ENCODE measurements around the gene ABLIM2. TPM values are rescaled to one million over a fixed set of nuclear protein-coding genes. Genes with fewer than 3 reads are reported as not detected.

ABLIM2 gene
- total and polyA plus RNA-seq, 2 of the 8 experiments (the other 6 are each of a cell fraction or from before 2014, with no cell fraction given), result 2.8 to 3.0 TPM

DNA sequence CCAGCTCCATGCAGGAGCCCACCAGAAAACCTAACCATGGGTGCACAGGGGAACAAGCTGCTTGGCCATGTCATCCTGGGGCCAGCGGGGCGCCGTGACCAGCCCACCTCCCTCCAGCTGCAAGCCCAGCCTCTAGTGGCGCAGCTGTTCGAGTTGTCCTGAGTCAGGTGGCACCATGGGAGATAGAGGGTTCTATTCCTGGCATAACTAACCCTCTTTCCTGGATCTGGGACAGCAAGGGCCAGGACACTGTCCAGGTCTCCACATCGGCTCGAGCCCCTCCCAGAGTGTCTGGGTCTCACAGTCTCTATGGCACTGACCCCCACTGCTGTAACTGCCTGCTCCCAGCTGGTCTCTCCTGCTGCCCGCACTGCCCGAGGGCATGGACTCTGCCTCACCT is 16.7 kb downstream of the ABLIM2 start:
- Histone ChIP-seq H2AK5ac (ENCODE audit: low read depth, low read length) (no peak overlapping the region), H3K9me3 (ENCODE audit: insufficient read depth in 2 of 2, low read depth in 1 of 2, low read length in 1 of 2) (no peaks in the 10 kb centered on the region; a peak in 1 of 4 replicates), H3K27ac (ENCODE audit: low read depth, low read length) (no peak overlapping the region), H3K36me3 (ENCODE audit: control insufficient read depth in 2 of 4, insufficient read depth in 4 of 4, low read length in 3 of 4) (no peaks in the 10 kb centered on the region), H3K4me3 (ENCODE audit: extremely low read depth in 1 of 4, insufficient read depth in 2 of 4, low read depth in 3 of 4, low read length in 4 of 4) (no peak overlapping the region), H3K4ac (replicated peaks; ENCODE audit: insufficient read length, low read depth, low read length) (no peak overlapping the region), H3K9ac (replicated peaks in 1 of 4; ENCODE audit: extremely low read depth in 1 of 4, low read depth in 3 of 4, low read length in 3 of 4) (no peak overlapping the region), H3K79me2 (ENCODE audit: control insufficient read depth in 1 of 2, insufficient read depth in 2 of 2, low read length in 2 of 2) (no peaks in the 10 kb centered on the region), H2BK12ac (ENCODE audit: low read depth, low read length) (no peak overlapping the region), H3K4me1 (replicated peaks in 1 of 4; ENCODE audit: control insufficient read depth in 3 of 4, insufficient read depth in 4 of 4, low read length in 3 of 4) (peaks cover 0 to 12% (median 9%) of the 10 kb centered on the region in 4 experiments; a peak in 6 of 7 replicates), H4K5ac (ENCODE audit: insufficient read length, low read depth, low read length) (no peak overlapping the region), H2BK5ac (ENCODE audit: low read depth, low read length) (no peak overlapping the region), H3K79me1 (ENCODE audit: low read depth, low read length) (no peaks in the 10 kb centered on the region), H3K27me3 (replicated peaks in 1 of 4; ENCODE audit: control insufficient read depth in 3 of 4, extremely low read depth in 1 of 4, insufficient read depth in 3 of 4, low read length in 3 of 4) (no peaks in the 10 kb centered on the region), H3K23ac (ENCODE audit: insufficient read length) (no peak overlapping the region), H3K14ac (ENCODE audit: insufficient read length) (no peak overlapping the region), H3K18ac (ENCODE audit: extremely low read depth, low read length) (no peak overlapping the region), H3K4me2 (ENCODE audit: insufficient read depth in 1 of 2, low read depth in 2 of 2, low read length in 2 of 2) (no peak overlapping the region), H2BK15ac (ENCODE audit: low read length) (no peak overlapping the region), H3K56ac (replicated peaks; ENCODE audit: insufficient read length, low read depth, low read length) (no peak overlapping the region), H4K20me1 (replicated peaks in 1 of 2; ENCODE audit: control insufficient read depth in 1 of 2, insufficient read depth in 2 of 2, low read length in 2 of 2) (no peaks in the 10 kb centered on the region), H4K8ac (ENCODE audit: extremely low read depth, insufficient read depth, low read length) (no peak overlapping the region), H2AFZ (ENCODE audit: low read length) (no peak overlapping the region), H3K23me2 (ENCODE audit: low read depth, low read length) (no peaks in the 10 kb centered on the region), H2BK20ac (ENCODE audit: low read length) (no peak overlapping the region), H2BK120ac (replicated peaks; ENCODE audit: low read depth, low read length) (no peak overlapping the region), H4K91ac (replicated peaks; ENCODE audit: insufficient read length, low read length) (no peak overlapping the region)
- no peak for TF ChIP-seq NANOG (IDR thresholded peaks at IDR 0.05; ENCODE audit: insufficient read depth, low read depth, low read length, poor library complexity, severe bottlenecking)
- TF ChIP-seq HDAC2 (IDR thresholded peaks at IDR 0.05; ENCODE audit: borderline replicate concordance in 1 of 2, low read depth in 2 of 2, low read length in 2 of 2), result no peak
- TF ChIP-seq BCL11A (IDR thresholded peaks at IDR 0.05; ENCODE audit: low read depth in 2 of 2, low read length in 2 of 2), result no peak
- no peak for FAIRE-seq
- DNase-seq (ENCODE audit: low read depth in 1 of 2, low spot score in 2 of 2), result no peak
- POLR2A ChIA-PET (ENCODE audit: partially characterized antibody), result interaction anchor here (1.5 kb wide), 1 partner anchor 15 kb away, joined by 4 read pairs; no protein-coding TSS in a partner anchor
- CTCF ChIA-PET (ENCODE audit: partially characterized antibody), result interaction anchor here (1.1 to 1.7 kb wide), 3 partner anchors 13 to 62 kb away, joined by 3 to 5 read pairs (median 3); no protein-coding TSS in a partner anchor
- 91% methylated on average over 9 of the region's 9 CpGs; no CpG with 5 or more reads in 1 of the 2 experiments for WGBS, 2 experiments (ENCODE audit: extremely low coverage in 1 of 2, insufficient coverage in 1 of 2, insufficient read length in 1 of 2, insufficient replicate concordance in 2 of 2, low coverage in 1 of 2, low lambda C conversion rate in 2 of 2, missing lambda C conversion rate in 1 of 2)

Data from H1 (cell line).